Choroid plexus epithelial cell (primary cell): ENCODE data around the gene CR2.
"Not testable (repeated sequence)": the region's sequence is repeated elsewhere in the genome, so short reads cannot be mapped to it uniquely, and the experiment has no call there.

Experiments used
- DNase-seq: peaks from one replicate; pipeline ENCODE4 v3.0.0-alpha.2; 2010; ENCODE audit warnings: low read depth
- H3K4me3 ChIP-seq: 2 replicates; pipeline ENCODE4 v1.5.1; 2011; ENCODE audit warnings: low read depth, mild to moderate bottlenecking, control low read depth, low read length, moderate library complexity
- CTCF ChIP-seq: conservative IDR thresholded peaks from 2 replicates; pipeline ENCODE4 v1.5.1; 2011; ENCODE audit warnings: low read depth, mild to moderate bottlenecking, control low read depth, inconsistent platforms, low read length, moderate library complexity

Gene CR2

GRCh38 chr1:207427832-207428585, 26.1 kb upstream of the CR2 start:
- TF ChIP-seq CTCF, result no peak
- DNase-seq, result no peak
- no peak overlapping the region for H3K4me3 ChIP-seq

DNA sequence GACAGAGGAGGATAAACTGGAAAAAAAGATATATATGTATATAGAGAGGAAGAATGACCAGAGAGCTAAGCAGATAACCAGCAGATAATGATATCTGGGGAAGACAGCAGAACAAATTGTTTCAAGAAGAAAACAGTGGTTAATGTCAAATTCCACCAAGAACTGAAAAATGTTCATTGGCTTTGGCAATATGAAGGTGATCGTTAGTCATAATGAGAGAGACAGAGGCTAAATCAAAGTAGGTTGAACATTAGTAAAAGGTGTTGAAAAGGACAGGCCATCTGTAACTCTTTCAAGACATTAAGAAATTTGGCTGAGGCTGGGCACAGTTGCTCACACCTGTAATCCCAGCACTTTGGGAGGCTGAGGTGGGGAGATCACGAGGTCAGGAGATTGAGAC, 25.3 kb upstream of the CR2 start:
- no peak overlapping the region for H3K4me3 ChIP-seq
- TF ChIP-seq CTCF, result no peak
- DNase-seq, result no peak

DNA sequence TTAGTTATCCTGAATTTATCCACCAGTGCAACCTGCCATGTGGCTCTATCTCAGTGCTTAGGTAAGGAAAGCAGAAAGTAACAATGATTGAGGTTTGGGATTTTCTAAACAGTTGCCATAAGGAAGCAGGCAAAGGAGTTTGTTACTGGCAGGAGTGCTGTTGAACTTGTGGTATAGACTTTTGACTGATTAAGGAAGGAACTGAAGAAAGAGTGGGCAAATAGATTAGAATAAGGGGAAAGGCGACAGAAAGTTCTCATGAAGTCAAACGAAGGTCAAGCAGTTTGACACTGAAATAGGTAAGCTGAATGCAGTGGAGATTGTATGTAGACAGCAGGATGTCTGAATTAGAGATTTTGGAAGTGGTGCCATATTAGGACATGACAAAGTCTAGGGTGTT, 24.2 kb upstream of the CR2 start:
- TF ChIP-seq CTCF, result no peak
- no peak for DNase-seq
- H3K4me3 ChIP-seq, result no peak overlapping the region

GRCh38 chr1:207430602-207431001, 23.5 kb upstream of the CR2 start:
- DNase-seq, result no peak
- TF ChIP-seq CTCF, result no peak
- no peak overlapping the region for H3K4me3 ChIP-seq

DNA sequence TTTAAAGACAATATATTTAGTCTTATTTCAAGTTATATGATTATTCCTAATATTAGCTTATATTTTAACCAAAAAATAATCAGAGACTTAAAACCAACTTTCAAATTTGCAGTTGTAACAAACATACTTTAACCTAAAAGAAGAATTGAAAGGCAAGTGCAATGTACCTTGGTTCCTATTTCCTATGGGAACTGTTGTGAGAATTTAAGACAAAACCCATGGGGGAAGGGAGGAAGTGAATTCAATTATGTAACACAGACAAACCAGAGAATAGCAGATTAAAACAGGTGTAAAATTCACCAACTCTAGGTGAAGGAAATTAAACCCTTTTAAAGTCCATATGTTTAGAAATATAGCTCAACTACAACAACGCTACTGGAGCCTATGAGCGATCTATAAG, 22.6 kb upstream of the CR2 start:
- no peak for TF ChIP-seq CTCF
- H3K4me3 ChIP-seq, result no peak overlapping the region
- DNase-seq, result no peak

DNA sequence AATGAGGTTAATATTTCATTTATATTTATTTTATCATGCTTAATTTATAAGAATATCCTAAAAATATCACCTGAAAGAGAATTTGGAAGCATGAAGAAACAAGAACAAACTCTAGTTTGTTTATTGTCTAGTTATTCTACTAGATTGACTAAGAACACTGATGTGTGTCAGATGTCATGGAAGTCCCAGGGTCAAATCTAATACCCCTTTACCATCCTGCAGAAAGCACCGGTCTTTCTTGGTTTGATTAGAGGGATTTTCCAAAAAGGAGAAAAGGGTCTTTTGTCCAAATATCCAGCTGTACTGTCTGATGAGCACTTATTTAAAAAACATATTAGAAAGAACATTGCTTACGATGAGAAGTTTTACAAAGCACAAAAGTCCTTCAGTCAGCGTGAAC, 20.7 kb upstream of the CR2 start:
- no peak overlapping the region for H3K4me3 ChIP-seq
- no peak for DNase-seq
- no peak for TF ChIP-seq CTCF

DNA sequence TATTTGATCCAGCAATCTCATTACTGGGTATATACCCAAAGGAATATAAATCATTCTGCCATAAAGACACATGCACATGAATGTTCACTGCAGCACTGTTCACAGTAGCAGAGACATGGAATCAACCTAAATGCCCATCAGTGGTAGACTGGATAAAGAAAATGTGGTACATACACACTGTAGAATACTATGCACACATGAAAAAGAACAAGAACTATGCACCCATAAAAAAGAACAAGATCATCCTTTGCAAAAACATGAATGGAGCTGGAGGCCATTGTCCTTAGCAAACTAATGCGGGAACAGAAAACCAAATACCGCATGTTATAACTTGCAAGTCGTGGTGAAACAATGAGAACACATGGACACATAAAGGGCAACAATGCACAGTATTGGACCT, 17.4 kb upstream of the CR2 start:
- H3K4me3 ChIP-seq, DNase-seq: not testable (repeated sequence)
